ENCODE results near the gene FBRS. TPM values are rescaled to one million over a fixed set of nuclear protein-coding genes. Genes with fewer than 3 reads are reported as not detected.

Gene FBRS
- total and polyA plus RNA-seq, 10 of the 15 experiments (the other 5 are each of a cell fraction or from before 2014, with no cell fraction given): 0.45 to 87.6 (median 14.6) TPM

- TF ChIP-seq ATF3 (IDR thresholded peaks at IDR 0.05; ENCODE audit: borderline replicate concordance, extremely low read depth, low read depth, low read length): no peak; the same call in 1 of the 2 replicates
- no peak for TF ChIP-seq SIN3A (IDR thresholded peaks at IDR 0.05; ENCODE audit: low read depth, low read length)
- peak; percentile 94 for TF ChIP-seq SMARCA5 (IDR thresholded peaks at IDR 0.05)
- TF ChIP-seq CREB1 (IDR thresholded peaks at IDR 0.05; ENCODE audit: low read depth): no peak
- no peak for TF ChIP-seq ZNF274 (IDR thresholded peaks at IDR 0.05; ENCODE audit: insufficient read depth, insufficient read length)
- no peak for TF ChIP-seq MAX (IDR thresholded peaks at IDR 0.05; ENCODE audit: low read depth, low read length)
- no peak for TF ChIP-seq PKNOX1 (IDR thresholded peaks at IDR 0.05)
- no peak for TF ChIP-seq KLF5 (IDR thresholded peaks at IDR 0.05; ENCODE audit: partially characterized antibody)
- no peak for TF ChIP-seq NFYB (IDR thresholded peaks at IDR 0.05; ENCODE audit: insufficient read depth, low read depth, low read length)
- TF ChIP-seq RB1 (IDR thresholded peaks at IDR 0.05; ENCODE audit: borderline replicate concordance): peak; percentile 90; the same call in 1 of the 2 replicates
- TF ChIP-seq BCL3 (IDR thresholded peaks at IDR 0.05; ENCODE audit: borderline replicate concordance, insufficient read depth, low read depth, low read length, poor library complexity, severe bottlenecking): no peak
- TF ChIP-seq ZNF592 (IDR thresholded peaks at IDR 0.05): 0 out of 2 replicates have a peak, but pooled peaks have one; percentile 41
- peak; percentile 38 for TF ChIP-seq SP1 (IDR thresholded peaks at IDR 0.05; ENCODE audit: low read depth, low read length)
- TF ChIP-seq MYB (IDR thresholded peaks at IDR 0.05; ENCODE audit: borderline replicate concordance, low read depth, low read length): no peak
- TF ChIP-seq TAF1 (IDR thresholded peaks at IDR 0.05; ENCODE audit: borderline replicate concordance, low read depth, low read length): no peak
- no peak for TF ChIP-seq MTA3 (IDR thresholded peaks at IDR 0.05; ENCODE audit: borderline replicate concordance, low read length)
Observed at GRCh38 chr16:30651124-30652004, 6.9 kb upstream of the FBRS start (continued).
